Astrocyte (in vitro differentiated cells and primary cell): ENCODE results near the gene RIMS4. TPM values are rescaled to one million over a fixed set of nuclear protein-coding genes. Genes with fewer than 3 reads are reported as not detected.

ENCODE experiments used
- DNase-seq: peaks from one replicate; pipeline ENCODE4 v3.0.0-alpha.2; 2010; ENCODE audit warnings: low read depth
- FAIRE-seq: peaks from 2 replicates; lab custom pipeline; 2011; peaks lifted over from hg19 to GRCh38; lab: Jason Lieb, UNC
- H2AFZ ChIP-seq: 2 replicates; pipeline ENCODE4 v1.6.0; 2012; ENCODE audit warnings: low read depth, low read length, inconsistent platforms
- H3K27ac ChIP-seq: 2 replicates; pipeline ENCODE4 v1.5.1; 2011; ENCODE audit warnings: low read depth, low read length, inconsistent platforms
- H3K27me3 ChIP-seq: 2 replicates; pipeline ENCODE4 v1.6.0; 2011; ENCODE audit warnings: low read length, inconsistent platforms; ENCODE audit not compliant: insufficient read depth
- H3K36me3 ChIP-seq: 2 replicates; pipeline ENCODE4 v1.5.1; 2011; ENCODE audit warnings: low read length, inconsistent platforms; ENCODE audit not compliant: insufficient read depth
- H3K4me1 ChIP-seq: 2 replicates; pipeline ENCODE4 v1.5.1; 2011; ENCODE audit warnings: low read length, inconsistent platforms; ENCODE audit not compliant: insufficient read depth
- H3K4me2 ChIP-seq: 2 replicates; pipeline ENCODE4 v1.6.0; 2012; ENCODE audit warnings: low read length, inconsistent platforms
- H3K4me3 ChIP-seq: 2 replicates; pipeline ENCODE4 v1.5.1; 2011; ENCODE audit warnings: low read depth, mild to moderate bottlenecking, low read length, inconsistent platforms; ENCODE audit not compliant: insufficient read depth
- H3K79me2 ChIP-seq: 2 replicates; pipeline ENCODE4 v1.6.0; 2012; ENCODE audit warnings: mild to moderate bottlenecking, low read length, inconsistent platforms; ENCODE audit not compliant: insufficient read depth
- H3K9ac ChIP-seq: 2 replicates; pipeline ENCODE4 v1.6.0; 2012; ENCODE audit warnings: mild to moderate bottlenecking, low read length, inconsistent platforms
- H3K9me3 ChIP-seq: 2 replicates; pipeline ENCODE4 v1.5.1; 2012; ENCODE audit warnings: low read depth, mild to moderate bottlenecking, low read length, inconsistent platforms; ENCODE audit not compliant: insufficient read depth
- H4K20me1 ChIP-seq: 2 replicates; pipeline ENCODE4 v1.6.0; 2012; ENCODE audit warnings: low read length, inconsistent platforms; ENCODE audit not compliant: insufficient read depth
- H3K27ac Mint-ChIP-seq: one replicate; pipeline ENCODE4 v1.8.0; 2021; ENCODE audit warnings: mild to moderate bottlenecking, mixed read lengths; ENCODE audit not compliant: unreplicated experiment
- H3K27me3 Mint-ChIP-seq: one replicate; pipeline ENCODE4 v1.8.0; 2021; ENCODE audit warnings: low read depth, mixed read lengths; ENCODE audit not compliant: unreplicated experiment
- H3K36me3 Mint-ChIP-seq: one replicate; pipeline ENCODE4 v1.8.0; 2021; ENCODE audit warnings: low read depth, mixed read lengths; ENCODE audit not compliant: unreplicated experiment
- H3K4me1 Mint-ChIP-seq: one replicate; pipeline ENCODE4 v1.8.0; 2021; ENCODE audit warnings: low read depth, mixed read lengths; ENCODE audit not compliant: unreplicated experiment
- H3K4me3 Mint-ChIP-seq: one replicate; pipeline ENCODE4 v1.8.0; 2021; ENCODE audit warnings: mild to moderate bottlenecking, moderate library complexity, mixed read lengths; ENCODE audit not compliant: unreplicated experiment
- H3K9me3 Mint-ChIP-seq: one replicate; pipeline ENCODE4 v1.8.0; 2021; ENCODE audit warnings: mild to moderate bottlenecking, mixed read lengths; ENCODE audit not compliant: unreplicated experiment
- EZH2 ChIP-seq: IDR thresholded peaks from 2 replicates; pipeline ENCODE4 v1.6.1; 2012; ENCODE audit warnings: mild to moderate bottlenecking, low read length, inconsistent platforms; ENCODE audit not compliant: insufficient read depth
- total RNA-seq: library from RNA; stranded (reverse); gene quantifications from 2 replicates; pipeline ENCODE4 v1.2.1, GENCODE V29; 2021
- TF ChIP-seq, protein P1 (sequence below): IDR thresholded peaks from 2 replicates; pipeline ENCODE4 v1.5.1; 2011; ENCODE audit warnings: low read depth, mild to moderate bottlenecking, inconsistent platforms, low read length, moderate library complexity; ENCODE audit not compliant: insufficient read depth

The RIMS4 gene
- total RNA-seq, 1 donor from 2014 or later = 0.48 TPM

DNA sequence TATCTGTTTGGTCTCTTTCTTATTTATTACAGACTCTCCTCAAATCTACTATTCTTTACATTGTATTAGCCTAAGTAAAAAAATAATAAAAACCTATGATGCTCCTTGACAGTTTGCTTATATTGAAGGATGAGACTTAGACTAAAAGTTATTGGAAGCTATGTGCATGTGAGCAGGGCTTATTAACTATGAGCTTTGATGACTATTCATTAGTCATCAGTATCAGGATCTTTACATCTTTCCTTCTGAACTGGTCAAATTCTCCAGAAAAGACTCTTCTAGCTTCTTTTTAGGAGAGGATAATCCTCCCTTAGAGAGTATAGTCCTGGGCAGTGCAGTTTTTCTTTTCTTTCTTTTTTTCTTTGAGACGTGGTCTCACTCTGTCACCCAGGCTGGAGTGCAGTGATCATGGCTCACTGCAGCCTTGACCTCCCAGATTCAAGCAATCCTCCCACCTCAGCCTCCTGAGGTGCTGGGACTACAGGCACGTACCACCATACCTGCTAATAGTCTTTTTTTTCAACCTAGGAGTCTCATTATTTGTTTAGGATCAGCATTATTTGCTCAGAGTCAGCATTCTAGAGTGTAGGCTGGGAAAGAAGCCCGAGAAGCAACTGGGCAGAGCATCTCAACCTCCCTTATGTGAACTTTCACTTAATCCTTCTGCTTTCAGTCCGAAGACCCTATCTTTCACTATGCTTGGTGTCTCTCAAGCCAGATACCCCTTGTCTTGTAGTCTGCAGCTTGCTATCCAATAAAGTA, 38.1 kb upstream of the RIMS4 start:
- TF ChIP-seq, protein P1, sequence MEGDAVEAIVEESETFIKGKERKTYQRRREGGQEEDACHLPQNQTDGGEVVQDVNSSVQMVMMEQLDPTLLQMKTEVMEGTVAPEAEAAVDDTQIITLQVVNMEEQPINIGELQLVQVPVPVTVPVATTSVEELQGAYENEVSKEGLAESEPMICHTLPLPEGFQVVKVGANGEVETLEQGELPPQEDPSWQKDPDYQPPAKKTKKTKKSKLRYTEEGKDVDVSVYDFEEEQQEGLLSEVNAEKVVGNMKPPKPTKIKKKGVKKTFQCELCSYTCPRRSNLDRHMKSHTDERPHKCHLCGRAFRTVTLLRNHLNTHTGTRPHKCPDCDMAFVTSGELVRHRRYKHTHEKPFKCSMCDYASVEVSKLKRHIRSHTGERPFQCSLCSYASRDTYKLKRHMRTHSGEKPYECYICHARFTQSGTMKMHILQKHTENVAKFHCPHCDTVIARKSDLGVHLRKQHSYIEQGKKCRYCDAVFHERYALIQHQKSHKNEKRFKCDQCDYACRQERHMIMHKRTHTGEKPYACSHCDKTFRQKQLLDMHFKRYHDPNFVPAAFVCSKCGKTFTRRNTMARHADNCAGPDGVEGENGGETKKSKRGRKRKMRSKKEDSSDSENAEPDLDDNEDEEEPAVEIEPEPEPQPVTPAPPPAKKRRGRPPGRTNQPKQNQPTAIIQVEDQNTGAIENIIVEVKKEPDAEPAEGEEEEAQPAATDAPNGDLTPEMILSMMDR = no peak
- no peak for TF ChIP-seq EZH2
- no peaks in the 10 kb centered on the region for H3K79me2 ChIP-seq
- Mint-ChIP-seq H3K36me3 (no peaks in the 10 kb centered on the region), H3K27me3 (peaks cover 13% of the 10 kb centered on the region), H3K9me3 (peaks cover 3% of the 10 kb centered on the region), H3K4me3 (no peak overlapping the region), H3K27ac (no peak overlapping the region), H3K4me1 (peaks cover 7% of the 10 kb centered on the region)
- no peaks in the 10 kb centered on the region for H3K4me1 ChIP-seq
- no peaks in the 10 kb centered on the region for H4K20me1 ChIP-seq
- H2AFZ ChIP-seq = no peak overlapping the region
- peaks cover 7% of the 10 kb centered on the region for H3K27me3 ChIP-seq
- H3K9me3 ChIP-seq = no peaks in the 10 kb centered on the region
- H3K36me3 ChIP-seq = no peaks in the 10 kb centered on the region
- no peak for FAIRE-seq
- no peak overlapping the region for H3K4me3 ChIP-seq
- H3K27ac ChIP-seq = no peak overlapping the region
- DNase-seq = no peak
- H3K9ac ChIP-seq = no peak overlapping the region
- H3K4me2 ChIP-seq = no peak overlapping the region

DNA sequence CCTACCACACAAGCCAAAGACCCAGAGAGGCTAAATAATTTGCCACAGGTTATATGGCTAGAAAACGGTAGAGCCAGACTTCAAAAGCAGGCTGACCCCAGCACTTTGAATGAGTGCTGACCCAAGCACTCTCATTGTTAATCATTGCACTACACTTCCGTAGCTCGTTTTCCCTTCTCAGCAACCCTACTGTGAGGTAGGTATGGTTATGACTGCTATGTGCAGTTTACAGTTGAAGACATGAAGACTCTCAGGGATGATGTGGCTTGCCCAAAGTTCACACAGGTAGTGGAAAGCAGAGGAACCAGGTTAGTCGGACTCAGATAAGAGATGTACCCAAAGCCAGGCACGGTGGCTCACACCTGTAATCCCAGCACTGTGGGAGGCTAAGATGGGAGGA, 33.5 kb upstream of the RIMS4 start:
- no peaks in the 10 kb centered on the region for H3K4me1 Mint-ChIP-seq
- FAIRE-seq = no peak

More for the DNA sequence above, 33.5 kb upstream of the RIMS4 start:
- Mint-ChIP-seq H3K9me3 (peaks cover 7% of the 10 kb centered on the region), H3K4me3 (no peak overlapping the region), H3K36me3 (no peaks in the 10 kb centered on the region), H3K27me3 (peaks cover 15% of the 10 kb centered on the region), H3K27ac (no peak overlapping the region)
- no peaks in the 10 kb centered on the region for H3K36me3 ChIP-seq
- no peak overlapping the region for H3K27ac ChIP-seq
- H4K20me1 ChIP-seq = no peaks in the 10 kb centered on the region
- no peak overlapping the region for H3K4me2 ChIP-seq
- DNase-seq = no peak
- H3K9me3 ChIP-seq = no peaks in the 10 kb centered on the region
- no peak overlapping the region for H3K4me3 ChIP-seq
- no peak overlapping the region for H2AFZ ChIP-seq
- no peak for TF ChIP-seq EZH2
- TF ChIP-seq, protein P1 = no peak
- H3K4me1 ChIP-seq = no peaks in the 10 kb centered on the region
- no peak overlapping the region for H3K9ac ChIP-seq
- no peaks in the 10 kb centered on the region for H3K79me2 ChIP-seq
- peaks cover 14% of the 10 kb centered on the region for H3K27me3 ChIP-seq
